ENCODE results near the gene CAPN13.
A peak's percentile ranks its signal among the peaks of the same experiment; 100 is the strongest.
"Not testable (repeated sequence)": the region's sequence is repeated elsewhere in the genome, so short reads cannot be mapped to it uniquely, and the experiment has no call there.

The CAPN13 gene

DNA sequence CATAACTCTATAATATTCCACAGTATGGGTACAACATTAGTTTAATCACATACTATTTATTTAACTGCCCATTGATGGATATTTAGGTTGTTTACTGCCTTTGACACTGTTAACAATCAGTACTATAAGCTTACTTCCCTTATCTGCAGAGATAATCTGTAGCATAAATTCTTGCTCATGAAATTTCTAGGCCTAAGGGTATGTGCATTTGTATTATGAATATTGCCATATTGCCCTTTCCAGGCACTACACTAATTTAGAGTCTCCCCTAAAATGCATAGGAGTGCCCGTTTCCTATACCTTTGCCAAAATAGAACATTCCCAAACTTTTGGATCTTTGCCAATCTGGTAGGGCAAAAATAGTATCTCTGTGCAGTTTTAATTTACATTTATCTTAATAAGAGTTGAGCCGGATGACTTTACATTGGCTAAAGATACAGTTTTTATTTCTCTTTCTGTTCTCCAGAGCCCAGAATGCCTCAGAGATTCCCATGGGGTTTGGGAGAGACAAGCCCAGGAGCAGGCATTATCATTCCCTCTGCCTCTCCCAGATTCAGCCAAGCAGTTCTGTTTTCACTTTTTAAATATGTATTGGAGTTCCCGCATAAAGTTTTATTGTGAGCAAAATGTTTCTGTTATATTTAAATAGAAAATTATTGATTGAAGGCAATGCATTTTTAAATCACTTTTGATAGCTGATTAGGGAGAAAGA, 102.8 kb downstream of the CAPN13 start:
- DNase-seq, result no peak

- no peak for DNase-seq
These were observed 104.6 kb downstream of the CAPN13 start for GRCh38 chr2:30702694-30703093.

- DNase-seq, result no peak
These were observed 105.5 kb downstream of the CAPN13 start for GRCh38 chr2:30701782-30702181.

DNA sequence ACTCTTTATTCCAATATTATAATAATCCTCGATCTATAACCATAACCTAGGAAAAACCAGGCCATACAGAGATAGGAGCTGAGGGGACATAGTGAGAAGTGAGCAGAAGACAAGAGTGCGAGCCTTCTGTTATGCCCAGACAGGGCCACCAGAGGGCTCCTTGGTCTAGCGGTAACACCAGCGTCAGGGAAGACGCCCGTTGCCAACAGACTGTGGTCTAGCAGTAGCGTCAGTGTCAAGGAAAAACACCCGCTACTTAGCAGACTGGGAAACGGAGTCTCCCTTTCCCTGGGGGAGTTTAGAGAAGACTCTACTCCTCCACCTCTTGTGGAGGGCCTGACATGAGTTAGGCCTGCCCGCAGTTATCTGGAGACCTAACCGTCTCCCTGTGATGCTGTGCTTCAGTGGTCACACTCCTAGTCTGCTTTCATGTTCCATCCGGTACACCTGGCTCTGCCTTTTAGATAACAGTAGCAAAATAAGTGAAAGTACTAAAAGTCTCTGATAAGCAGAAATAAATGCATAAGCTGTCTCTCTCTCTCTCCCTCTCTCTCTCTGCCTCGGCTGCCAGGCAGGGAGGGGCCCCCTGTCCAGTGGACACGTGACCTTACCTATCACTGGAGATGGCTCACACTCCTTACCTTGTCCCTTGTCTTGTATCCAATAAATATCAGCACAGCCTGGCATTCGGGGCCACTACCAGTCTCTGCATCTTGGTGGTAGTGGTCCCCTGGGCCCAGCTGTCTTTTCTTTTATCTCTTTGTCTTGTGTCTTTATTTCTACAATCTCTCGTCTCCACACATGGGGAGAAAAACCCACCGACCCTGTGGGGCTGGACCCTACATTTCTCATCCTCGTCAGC, 109.8 kb downstream of the CAPN13 start:
- DNase-seq, result not testable (repeated sequence)

- no peak for DNase-seq
These were observed 111.5 kb downstream of the CAPN13 start for GRCh38 chr2:30695749-30696148.

DNA sequence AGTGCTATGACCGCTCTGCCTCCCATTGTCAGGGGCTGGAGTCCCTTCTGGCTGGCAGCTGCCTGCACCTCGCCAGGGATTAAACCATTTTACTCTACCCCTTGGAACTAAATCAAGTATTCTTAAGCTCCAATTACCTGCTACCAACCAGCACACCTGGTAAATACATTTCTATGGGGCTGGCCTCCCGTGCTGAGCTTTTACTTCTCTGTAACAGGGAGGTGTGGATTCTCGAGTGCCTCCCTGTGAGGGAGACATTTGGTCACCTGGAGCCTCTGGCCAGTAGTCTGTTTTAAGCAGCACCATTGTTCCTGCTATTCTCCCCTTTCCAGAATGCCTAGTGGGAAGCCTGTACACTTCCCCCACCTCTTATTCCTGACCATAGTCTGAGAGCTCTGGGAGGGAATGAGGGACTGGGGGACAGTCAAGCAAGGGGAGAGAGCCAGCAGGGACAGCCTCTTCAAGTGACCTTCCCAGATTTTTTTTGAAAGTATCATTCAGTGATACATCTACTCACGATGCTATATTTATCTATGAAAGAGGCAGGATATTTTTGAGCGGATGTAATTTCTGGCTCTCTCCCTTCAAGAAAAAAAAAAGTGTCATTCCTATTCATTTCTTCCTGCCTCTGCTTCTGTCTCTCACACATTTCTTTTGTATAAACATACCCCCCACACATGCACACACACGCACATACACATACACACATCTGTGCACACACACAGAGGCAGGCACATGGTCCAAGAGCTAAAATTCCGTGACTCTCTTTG, 112.8 kb downstream of the CAPN13 start:
- peak; percentile 43 for DNase-seq

DNA sequence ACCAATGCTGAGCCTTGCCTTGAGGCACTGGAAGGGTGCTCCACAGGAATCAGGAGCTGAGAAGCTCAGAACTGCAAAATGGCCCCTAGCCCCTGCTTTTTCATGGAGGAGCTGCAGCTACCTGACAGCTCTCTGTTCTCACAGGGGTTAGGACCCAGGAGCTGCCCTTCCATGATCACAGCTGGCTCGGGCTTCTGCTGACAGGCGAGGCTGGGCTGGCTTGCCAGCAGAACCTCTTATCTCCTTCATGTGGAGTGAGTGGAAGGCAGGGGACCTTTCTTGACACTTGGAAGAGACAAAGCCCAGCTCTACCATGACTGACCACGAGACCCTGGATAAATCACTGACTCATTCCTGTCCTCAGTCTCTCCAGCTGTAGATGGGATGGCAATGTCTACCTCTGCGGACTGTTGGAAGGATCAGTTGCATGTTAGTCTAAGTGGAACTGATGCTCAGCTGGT, 113.4 kb downstream of the CAPN13 start:
- DNase-seq, result no peak

- DNase-seq, result no peak
These were observed 114.4 kb downstream of the CAPN13 start for GRCh38 chr2:30692829-30693275.

- DNase-seq, result no peak
These were observed 115.1 kb downstream of the CAPN13 start for GRCh38 chr2:30691948-30692828.

GRCh38 chr2:30691091-30691947, 115.9 kb downstream of the CAPN13 start:
- DNase-seq, result no peak

GRCh38 chr2:30690126-30690561, 117.1 kb downstream of the CAPN13 start:
- no peak for DNase-seq

DNA sequence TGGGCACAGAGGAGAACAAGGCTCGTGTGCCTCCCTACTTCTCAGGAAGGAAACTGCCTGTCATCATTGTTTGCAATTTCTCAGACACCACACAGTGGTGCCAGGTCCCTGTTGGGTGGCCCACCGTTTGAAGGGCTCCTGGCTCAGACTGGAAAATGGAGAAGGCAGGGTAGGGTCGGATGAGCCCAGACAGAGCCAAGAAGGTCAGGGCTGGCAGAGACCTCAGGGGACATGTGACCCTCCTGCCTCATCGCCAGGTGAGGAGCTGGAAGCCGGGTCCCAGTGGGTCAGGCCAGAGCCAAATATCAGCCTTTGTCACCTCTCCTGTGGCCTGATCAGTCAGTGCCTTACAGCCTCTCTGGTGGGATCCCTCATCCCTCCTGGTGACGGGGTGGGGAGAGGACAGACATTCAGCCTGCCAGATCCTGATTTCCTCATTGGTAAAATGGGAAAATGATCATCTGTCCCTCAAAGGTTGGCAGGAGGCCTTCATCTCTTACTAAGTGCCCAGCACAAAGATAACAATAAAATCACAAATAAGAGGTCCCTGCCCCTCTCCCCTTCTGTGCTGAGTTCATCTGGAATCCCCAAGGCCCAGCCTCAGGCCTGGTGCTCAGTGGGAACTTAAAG, 117.6 kb downstream of the CAPN13 start:
- no peak for DNase-seq

GRCh38 chr2:30688956-30689401, 118.3 kb downstream of the CAPN13 start:
- DNase-seq, result no peak

GRCh38 chr2:30686669-30687068, 120.6 kb downstream of the CAPN13 start:
- no peak for DNase-seq

DNA sequence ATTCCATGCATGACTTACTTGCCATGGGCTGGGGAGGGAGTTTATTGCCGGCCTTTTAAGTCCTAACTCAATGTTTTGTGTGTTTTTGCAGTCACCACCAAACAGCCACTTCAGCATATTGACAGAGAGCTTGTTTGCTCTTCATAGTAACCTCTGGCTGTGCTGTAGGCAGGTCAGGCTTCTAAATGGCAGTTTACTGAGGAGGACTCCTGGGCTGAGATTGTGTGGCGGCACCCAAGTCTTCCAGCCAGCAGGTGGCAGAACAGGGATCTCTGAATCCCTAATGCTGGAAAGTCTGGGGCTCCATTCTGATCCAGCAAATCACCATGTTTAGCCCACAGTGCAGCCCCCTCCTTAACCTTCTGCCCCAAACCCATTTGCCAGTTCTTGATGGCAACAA, 121.2 kb downstream of the CAPN13 start:
- DNase-seq, result no peak

DNA sequence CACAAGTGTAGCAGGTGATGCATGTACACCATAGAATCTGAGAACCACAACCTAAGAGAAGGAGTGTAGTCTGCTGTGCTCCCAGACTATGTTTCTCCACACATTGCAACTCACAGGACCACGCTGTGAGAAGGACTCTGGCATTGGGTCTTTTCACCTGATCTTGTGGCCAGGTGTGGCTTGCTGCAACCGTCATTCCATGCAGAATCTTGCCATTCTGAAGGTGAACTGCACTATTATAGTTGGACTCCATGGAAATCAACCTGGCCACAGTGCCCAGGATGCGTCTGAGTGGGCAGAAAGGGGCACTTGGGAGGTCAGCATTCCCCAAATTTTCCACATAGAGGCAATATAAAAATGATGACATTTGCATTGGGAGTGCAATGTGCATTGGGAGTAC, 122.2 kb downstream of the CAPN13 start:
- DNase-seq, result no peak

- no peak for DNase-seq
These were observed 122.7 kb downstream of the CAPN13 start for GRCh38 chr2:30684516-30684915.

GRCh38 chr2:30684026-30684425, 123.2 kb downstream of the CAPN13 start:
- no peak for DNase-seq

DNA sequence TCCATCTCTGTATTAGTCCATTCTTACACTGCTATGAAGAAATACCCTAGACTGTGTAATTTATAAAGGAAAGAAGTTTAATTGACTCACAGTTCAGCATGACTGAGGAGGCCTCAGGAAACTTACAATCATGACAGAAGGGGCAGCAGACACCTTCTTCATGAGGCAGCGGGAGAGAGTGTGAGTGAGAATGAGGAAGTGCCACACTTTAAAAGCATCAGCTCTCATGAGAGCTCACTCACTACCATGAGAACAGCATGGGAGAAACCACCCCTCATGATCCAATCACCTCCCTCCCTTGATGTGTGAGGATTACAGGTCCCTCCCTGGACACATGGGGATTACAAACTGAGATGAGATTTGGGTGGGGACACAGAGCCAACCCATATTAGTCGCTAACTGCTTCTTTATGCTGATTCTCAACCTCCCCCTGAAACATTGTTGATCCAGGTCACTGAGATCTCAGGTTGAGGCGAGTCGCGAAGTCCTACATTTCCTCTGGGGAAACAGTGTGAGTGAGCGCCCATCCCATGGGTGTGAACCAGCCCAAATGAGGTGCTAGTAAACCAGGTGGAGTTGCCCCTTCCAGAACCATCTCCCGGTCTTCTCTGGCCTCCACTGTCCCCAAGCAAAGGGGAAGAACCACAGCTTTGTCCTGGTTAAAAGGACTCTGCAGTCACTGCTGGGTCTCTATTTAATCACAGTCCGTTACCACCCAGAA, 123.8 kb downstream of the CAPN13 start:
- no peak for DNase-seq

DNA sequence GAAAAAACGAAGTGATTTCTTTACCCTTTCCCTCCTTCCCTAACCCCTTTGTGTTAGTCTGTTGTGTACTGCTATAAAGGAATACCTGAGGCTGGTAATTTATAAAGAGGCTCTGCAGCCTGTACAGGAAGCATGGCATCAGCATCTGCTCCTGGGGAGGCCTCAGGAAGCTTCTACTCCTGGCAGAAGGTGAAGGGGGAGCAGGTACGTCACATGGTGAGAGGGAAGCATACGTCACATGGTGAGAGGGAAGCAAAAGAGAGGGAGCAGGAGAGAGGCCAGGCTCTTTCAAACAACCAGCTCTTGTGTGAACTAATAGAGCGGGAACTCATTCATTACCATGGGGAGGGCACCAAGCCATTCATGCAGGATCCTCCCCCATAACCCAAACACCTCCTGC, 126.2 kb downstream of the CAPN13 start:
- no peak for DNase-seq

Data from fibroblast of skin of abdomen (primary cell).